Upper lobe of right lung (tissue), 1 donor: ENCODE results near the gene PNKD. TPM values are rescaled to one million over a fixed set of nuclear protein-coding genes. Genes with fewer than 3 reads are reported as not detected.

Experiments
- ATAC-seq: fragments of 200-7000 bp; cut with Tn5 transposase; one replicate; pipeline ENCODE4 v1.9.1; 2020; ENCODE audit warnings: mild to moderate bottlenecking, moderate library complexity
- DNase-seq: peaks from one replicate; pipeline ENCODE4 v3.0.0-alpha.2; 2020
- H3K27ac ChIP-seq: fragments of 200-600 bp; one replicate; pipeline ENCODE4 v1.8.0; 2022
- H3K27me3 ChIP-seq: fragments of 200-600 bp; one replicate; pipeline ENCODE4 v1.8.0; 2022; ENCODE audit warnings: mild to moderate bottlenecking
- H3K36me3 ChIP-seq: fragments of 200-600 bp; one replicate; pipeline ENCODE4 v1.8.0; 2022
- H3K4me1 ChIP-seq: fragments of 200-600 bp; one replicate; pipeline ENCODE4 v1.8.0; 2022
- H3K4me3 ChIP-seq: fragments of 200-600 bp; one replicate; pipeline ENCODE4 v1.8.0; 2022; ENCODE audit warnings: mild to moderate bottlenecking
- H3K9me3 ChIP-seq: fragments of 200-600 bp; one replicate; pipeline ENCODE4 v1.8.0; 2022
- intact Hi-C: fragments of 100-400 bp; cut with DNase I; formaldehyde crosslinking; loops from one replicate; pipeline ENCODE4 v1.11.0; 2022
- total RNA-seq: library from RNA; stranded (reverse); fragmentation: NEBNext Ultra II Directional; extraction: Animal tissue kit (Norgen Biotek cat#: 25700); gene quantifications from one replicate; pipeline ENCODE4 v1.2.1, GENCODE V29; 2021
- TF ChIP-seq, protein P1 (sequence below): fragments of 200-600 bp; IDR thresholded peaks from one replicate; pipeline ENCODE4 v1.8.0; 2022; ENCODE audit warnings: antibody characterized with exemption
- donor health status: DM: no; HTN: yes; CAD: no; lungs with severe emphysema.

The PNKD gene
- total RNA-seq, 1 donor from 2014 or later = 65.4 TPM

DNA sequence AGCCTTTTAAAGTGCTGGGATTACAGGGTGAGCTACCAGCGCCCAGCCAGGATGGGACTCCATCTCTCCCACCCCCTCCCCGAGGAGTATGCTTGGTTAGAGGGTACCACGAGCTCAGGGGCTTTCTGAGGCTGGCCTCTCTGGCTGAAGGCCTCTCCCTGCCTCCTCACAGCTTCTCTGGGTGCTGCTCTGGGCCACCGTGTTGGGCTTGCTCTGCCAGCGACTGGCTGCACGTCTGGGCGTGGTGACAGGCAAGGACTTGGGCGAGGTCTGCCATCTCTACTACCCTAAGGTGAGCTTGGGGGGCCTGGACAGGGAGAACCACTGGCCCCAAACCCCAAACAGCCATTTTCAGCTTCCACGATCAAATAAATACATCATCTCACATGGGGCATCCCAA, 114.7 kb downstream of the PNKD start:
- DNase-seq (peak; percentile 66), ATAC-seq (no peak)
- Histone ChIP-seq H3K4me1 (peaks cover 8% of the 10 kb centered on the region), H3K4me3 (peak overlapping the region; percentile 40), H3K36me3 (no peaks in the 10 kb centered on the region), H3K9me3 (no peaks in the 10 kb centered on the region), H3K27ac (peak overlapping the region; percentile 79), H3K27me3 (no peaks in the 10 kb centered on the region)
- intact Hi-C loops = no loop called here
- TF ChIP-seq, protein P1, sequence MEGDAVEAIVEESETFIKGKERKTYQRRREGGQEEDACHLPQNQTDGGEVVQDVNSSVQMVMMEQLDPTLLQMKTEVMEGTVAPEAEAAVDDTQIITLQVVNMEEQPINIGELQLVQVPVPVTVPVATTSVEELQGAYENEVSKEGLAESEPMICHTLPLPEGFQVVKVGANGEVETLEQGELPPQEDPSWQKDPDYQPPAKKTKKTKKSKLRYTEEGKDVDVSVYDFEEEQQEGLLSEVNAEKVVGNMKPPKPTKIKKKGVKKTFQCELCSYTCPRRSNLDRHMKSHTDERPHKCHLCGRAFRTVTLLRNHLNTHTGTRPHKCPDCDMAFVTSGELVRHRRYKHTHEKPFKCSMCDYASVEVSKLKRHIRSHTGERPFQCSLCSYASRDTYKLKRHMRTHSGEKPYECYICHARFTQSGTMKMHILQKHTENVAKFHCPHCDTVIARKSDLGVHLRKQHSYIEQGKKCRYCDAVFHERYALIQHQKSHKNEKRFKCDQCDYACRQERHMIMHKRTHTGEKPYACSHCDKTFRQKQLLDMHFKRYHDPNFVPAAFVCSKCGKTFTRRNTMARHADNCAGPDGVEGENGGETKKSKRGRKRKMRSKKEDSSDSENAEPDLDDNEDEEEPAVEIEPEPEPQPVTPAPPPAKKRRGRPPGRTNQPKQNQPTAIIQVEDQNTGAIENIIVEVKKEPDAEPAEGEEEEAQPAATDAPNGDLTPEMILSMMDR = no peak

DNA sequence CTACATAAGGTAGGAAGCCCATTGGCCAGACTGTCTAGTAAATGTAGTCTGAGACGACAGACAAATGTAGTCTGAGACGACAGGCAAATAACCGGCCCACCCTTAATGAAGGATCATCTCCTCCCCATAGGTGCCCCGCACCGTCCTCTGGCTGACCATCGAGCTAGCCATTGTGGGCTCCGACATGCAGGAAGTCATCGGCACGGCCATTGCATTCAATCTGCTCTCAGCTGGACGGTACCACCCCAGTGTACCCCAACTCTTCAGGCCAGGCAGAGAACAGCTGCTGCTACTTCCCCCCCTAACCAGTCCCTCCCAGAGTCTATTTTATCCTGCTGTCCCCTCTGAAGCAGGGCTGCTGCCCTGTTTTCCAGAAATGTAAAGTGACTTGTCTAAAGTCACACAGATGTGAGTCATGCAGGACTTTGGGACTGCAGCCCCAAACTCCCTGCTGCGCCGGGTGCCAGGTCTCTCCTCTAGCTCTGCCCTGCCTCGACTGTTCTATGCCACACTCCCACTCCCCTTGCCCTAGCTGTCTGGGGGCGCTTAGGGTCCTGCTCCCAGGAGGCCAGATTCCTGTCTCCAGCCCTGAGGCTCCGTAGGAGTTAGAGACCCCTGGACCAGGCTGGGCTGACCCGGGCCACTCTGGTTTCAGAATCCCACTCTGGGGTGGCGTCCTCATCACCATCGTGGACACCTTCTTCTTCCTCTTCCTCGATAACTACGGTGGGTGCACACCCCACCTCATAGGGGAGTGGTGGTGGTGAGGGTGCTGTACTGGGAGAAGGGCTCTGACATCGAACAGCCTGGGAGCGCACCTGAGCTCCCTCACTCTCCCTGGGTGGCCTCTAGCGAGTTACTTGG, 116.4 kb downstream of the PNKD start:
- DNase-seq (no peak), ATAC-seq (no peak)
- H3K4me1 ChIP-seq = peaks cover 8% of the 10 kb centered on the region
- peak overlapping the region; percentile 75 for H3K27ac ChIP-seq
- TF ChIP-seq, protein P1 = no peak
- H3K36me3 ChIP-seq = no peaks in the 10 kb centered on the region
- no peaks in the 10 kb centered on the region for H3K9me3 ChIP-seq
- no peaks in the 10 kb centered on the region for H3K27me3 ChIP-seq
- intact Hi-C loops = no loop called here
- H3K4me3 ChIP-seq = peak overlapping the region; percentile 54

DNA sequence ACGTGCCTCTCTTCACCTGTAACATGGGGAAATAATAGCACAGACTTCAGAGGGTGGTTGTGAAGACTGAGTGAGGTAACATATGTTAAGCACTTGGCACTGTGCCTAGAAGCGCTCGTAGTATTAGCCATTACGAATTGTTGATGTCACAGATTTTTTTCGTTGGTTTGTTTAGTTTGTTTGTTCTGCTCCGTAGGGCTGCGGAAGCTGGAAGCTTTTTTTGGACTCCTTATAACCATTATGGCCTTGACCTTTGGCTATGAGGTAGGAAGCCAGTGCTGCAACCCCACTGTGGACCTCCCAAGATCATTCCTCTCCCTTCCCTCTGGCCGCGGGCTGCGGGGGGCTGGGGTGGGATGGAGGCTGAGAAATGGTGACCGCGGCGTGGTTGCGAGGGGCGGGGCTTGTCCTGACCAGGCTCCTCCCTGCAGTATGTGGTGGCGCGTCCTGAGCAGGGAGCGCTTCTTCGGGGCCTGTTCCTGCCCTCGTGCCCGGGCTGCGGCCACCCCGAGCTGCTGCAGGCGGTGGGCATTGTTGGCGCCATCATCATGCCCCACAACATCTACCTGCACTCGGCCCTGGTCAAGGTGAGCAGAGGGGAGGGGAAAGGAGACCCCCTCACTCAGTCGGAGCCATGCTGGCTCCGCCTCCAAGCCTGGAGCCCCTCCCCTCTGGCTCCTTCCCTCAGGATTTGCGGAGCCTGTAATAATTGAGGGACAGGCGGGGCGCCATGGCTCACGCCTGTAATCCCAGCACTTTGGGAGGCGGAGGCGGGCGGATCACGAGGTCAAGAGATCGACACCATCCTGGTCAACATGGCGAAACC, 117.3 kb downstream of the PNKD start:
- peak overlapping the region; percentile 75 for H3K27ac ChIP-seq
- DNase-seq = peak; percentile 91
- peaks cover 8% of the 10 kb centered on the region for H3K4me1 ChIP-seq
- H3K36me3 ChIP-seq = no peaks in the 10 kb centered on the region
- no peaks in the 10 kb centered on the region for H3K27me3 ChIP-seq
- TF ChIP-seq, protein P1 = no peak
- H3K4me3 ChIP-seq = peak overlapping the region; percentile 54
- H3K9me3 ChIP-seq = no peaks in the 10 kb centered on the region
- peak; percentile 81 for ATAC-seq
- intact Hi-C loops = no loop called here

GRCh38 chr2:218389333-218390150, 119.2 kb downstream of the PNKD start:
- no peaks in the 10 kb centered on the region for H3K27me3 ChIP-seq
- no peak overlapping the region for H3K27ac ChIP-seq
- intact Hi-C loops = loop anchor here (10.0 kb wide), 1 partner anchor 95 kb away; the partner anchor contains the start of gene TMBIM1
- H3K4me1 ChIP-seq = peaks cover 9% of the 10 kb centered on the region
- ATAC-seq (no peak), DNase-seq (no peak)
- no peak overlapping the region for H3K4me3 ChIP-seq
- no peaks in the 10 kb centered on the region for H3K9me3 ChIP-seq
- TF ChIP-seq, protein P1 = no peak
- no peaks in the 10 kb centered on the region for H3K36me3 ChIP-seq

GRCh38 chr2:218391202-218391601, 120.9 kb downstream of the PNKD start:
- peak; percentile 70 for DNase-seq
- intact Hi-C loops = loop anchor here (10.0 kb wide), 1 partner anchor 96 kb away; the partner anchor contains the start of gene TMBIM1
- Histone ChIP-seq H3K4me3 (no peak overlapping the region), H3K27me3 (no peaks in the 10 kb centered on the region), H3K4me1 (peaks cover 19% of the 10 kb centered on the region), H3K27ac (no peak overlapping the region), H3K36me3 (no peaks in the 10 kb centered on the region), H3K9me3 (no peaks in the 10 kb centered on the region)
- ATAC-seq = no peak
- TF ChIP-seq, protein P1 = no peak
